GM18498 (cell line): ENCODE measurements around the gene CIPC.

Experiments used
- ATAC-seq: cut with Tn5 transposase; IDR thresholded peaks from one replicate; pipeline ENCODE4 v1.9.1; 2021; ENCODE audit warnings: mild to moderate bottlenecking, moderate library complexity; ENCODE audit not compliant: unreplicated experiment

The CIPC gene, protein sequence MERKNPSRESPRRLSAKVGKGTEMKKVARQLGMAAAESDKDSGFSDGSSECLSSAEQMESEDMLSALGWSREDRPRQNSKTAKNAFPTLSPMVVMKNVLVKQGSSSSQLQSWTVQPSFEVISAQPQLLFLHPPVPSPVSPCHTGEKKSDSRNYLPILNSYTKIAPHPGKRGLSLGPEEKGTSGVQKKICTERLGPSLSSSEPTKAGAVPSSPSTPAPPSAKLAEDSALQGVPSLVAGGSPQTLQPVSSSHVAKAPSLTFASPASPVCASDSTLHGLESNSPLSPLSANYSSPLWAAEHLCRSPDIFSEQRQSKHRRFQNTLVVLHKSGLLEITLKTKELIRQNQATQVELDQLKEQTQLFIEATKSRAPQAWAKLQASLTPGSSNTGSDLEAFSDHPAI

DNA sequence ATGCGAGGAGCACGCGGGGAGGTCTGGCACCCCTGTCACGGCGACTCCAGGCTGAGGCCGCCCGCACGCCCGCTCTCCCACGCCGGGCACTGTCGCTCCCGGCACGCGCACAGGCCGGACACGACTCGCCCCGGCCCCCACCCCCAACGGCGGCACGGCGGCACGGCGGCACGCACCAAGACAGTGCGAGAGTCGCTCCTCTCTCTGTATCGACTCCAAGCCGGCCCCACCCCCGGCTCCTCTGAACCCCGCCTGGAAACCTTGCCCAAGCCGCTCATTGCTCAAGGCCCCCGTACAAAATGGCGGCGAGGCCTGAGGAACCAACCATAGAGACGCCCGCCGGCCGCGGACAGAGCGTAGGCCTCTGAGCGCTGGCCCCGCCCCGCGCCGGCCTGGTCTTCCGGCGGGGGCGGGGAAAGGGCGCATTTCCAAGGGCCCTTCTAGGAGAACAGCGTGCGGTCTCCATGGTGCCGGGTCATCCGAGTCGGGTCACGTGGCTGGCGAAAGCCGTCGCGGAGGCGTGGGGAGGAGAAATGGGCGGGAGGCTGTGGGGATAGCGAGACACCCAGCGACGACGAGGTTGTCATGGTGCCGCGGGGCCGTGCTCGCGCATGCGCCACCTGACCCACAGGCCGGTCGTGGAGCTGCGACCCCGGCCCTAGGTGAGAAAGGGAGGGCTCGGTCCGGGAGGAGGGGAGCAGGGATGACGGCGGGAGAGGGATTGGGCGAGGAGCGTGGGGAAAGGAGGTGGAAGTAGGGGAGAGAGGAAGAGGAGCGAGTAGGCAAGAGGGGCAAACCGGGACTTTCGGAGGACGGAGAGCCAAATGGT, at the start of gene CIPC:
Gene CIPC (plus strand): TSS at position 559 of the 829 bp plus-strand sequence. CDS start 7,451 bp downstream, outside the sequence.
- peak; percentile 90 for ATAC-seq

DNA sequence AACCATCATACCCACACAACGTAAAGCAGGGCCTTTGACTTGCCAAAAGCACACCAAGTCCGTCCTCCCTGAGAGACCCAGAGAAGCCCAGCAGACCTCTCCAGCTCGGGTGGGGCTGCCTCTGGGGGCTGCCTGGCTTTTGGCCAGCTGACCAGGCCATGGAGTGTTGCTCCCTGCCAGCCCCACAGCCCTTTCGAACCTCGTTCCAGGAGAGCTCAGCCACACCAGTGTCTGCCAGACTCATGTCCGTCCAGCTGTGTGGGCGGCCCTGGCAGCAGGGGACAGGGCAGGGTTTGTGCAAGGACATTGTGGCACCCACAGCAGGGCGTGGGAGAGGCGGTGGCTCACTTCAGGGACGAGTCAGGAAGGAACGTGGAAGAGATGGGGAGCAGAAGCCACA, 46.9 kb upstream of the CIPC start:
- ATAC-seq = no peak

DNA sequence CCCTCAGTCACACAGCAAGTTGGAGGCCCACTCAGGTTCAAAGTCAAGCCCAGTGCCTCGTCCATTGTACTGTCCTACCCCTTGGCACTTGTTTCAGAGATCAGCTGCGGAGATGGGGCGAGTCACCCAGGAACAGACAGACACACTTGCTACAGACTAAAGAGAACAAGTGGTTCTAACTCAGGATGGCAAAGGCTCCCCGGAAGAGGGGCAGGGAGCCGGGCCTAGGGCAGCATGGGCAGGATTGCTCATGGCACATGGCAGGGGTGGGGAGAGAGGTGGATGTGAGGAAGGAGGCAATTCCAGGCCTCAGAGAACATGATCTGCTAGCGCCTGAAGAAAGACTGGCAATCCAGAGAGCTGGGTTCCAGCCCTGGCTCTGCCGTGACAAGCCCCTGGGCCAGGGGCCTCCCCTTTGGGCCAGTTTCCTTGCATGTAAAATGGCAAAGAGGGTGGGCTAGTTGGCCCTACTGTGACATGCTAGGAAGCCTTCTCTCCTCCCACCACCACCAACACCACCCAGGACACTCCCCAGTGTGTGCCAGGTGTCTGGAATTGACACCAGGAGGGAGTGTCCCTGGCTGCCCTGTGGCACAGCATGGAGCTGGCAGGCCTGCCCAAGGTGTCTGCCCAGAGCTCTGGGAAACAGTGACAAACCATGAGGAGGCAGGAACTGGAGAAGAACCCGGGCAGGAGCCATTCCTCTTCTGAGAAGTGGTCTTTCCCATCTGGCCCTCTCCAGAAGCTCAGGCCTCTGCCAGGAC, 45.6 kb upstream of the CIPC start:
- ATAC-seq = no peak

DNA sequence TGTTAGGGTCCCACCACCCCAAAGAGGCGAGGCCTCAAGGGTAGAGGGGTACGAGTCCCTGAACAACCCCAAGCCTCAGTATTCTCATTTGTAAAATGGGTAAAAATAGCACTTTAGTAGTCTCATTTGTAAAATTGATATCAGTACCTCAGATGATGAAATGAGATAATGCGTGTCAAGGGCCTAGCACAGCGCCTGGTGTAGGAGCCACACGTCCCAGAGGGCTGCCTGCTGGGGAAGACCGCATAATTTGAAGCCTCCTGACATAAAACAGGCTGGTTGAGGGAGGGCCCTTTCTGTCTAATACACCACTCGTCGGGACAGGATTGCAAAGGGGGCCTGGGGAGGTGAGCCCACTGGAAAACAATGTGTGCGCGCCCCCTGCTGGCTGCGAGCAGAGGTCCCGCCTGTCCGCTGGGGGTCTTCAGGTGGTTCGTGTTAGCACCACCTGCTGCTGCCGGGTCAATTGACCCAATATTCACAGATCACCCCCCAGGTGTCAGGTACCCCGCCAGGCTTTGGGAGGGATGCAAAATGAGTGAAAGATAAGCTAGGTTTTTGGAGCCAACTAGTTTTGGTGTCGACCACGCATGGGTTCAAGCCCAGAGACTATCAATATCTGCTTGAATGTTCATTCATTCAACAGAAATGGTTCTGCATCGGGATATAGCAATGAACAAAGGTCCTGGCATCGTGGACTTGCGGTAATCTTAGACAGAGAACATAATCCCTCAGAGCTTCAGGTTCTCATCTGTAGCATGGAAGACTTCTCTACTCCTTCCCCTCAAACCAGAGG, 44.8 kb upstream of the CIPC start:
- no peak for ATAC-seq

DNA sequence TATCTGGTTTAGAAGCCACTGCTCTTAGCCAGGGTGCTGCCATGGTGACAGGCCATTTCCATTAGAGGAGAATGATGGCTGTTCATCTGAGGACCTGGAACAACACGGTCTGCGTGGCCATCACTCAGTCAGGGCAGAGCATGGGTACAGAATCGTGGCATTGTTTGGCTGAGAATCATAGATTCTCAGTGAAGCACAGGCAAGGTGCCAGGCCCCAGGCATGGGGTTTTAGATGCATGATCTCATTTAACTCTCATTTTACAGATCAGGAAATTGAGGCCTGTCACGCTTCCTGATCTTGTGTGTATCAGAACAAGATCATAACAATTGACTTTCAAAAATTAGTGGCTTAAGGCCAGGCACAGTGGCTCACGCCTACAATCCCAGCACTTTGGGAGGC, 42.8 kb upstream of the CIPC start:
- ATAC-seq = no peak

DNA sequence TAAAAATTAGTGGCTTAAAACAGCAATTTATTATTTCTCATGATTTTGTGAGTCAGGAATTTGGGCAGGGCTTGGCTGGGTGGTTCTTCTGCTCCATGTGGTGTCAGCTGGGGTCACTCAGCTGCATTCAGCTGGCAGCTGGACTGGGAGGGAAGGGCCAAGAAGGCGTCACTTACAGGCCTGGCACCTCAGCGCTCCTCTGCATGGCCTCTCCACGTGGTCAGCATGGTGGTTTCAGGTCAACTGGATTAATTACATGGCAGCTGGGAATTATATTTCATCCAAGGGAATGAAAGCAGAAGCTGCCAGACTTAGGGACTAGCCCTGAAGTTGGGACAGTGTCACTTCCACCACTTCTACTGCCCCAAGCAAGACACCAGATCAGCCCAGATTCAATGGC, 42.1 kb upstream of the CIPC start:
- no peak for ATAC-seq

DNA sequence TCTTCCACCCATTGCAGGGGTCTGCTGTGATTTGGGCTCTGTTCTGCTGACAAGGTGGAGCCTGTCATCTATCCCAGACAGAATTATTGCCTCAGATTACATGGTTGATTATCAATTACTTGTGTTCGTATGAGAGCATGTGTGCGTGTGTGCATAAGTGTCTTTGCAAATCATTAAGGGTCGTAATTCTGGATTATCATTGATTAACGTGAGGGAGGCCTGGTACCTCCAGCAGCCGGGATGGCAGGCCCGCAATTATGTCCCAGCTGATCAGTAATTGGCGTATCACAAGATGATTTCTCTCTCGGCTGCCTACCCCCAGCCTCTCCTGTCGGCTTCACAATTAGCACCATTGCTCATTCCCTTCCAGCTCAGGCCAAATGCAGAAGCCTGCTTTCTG, 39.9 kb upstream of the CIPC start:
- ATAC-seq = no peak

DNA sequence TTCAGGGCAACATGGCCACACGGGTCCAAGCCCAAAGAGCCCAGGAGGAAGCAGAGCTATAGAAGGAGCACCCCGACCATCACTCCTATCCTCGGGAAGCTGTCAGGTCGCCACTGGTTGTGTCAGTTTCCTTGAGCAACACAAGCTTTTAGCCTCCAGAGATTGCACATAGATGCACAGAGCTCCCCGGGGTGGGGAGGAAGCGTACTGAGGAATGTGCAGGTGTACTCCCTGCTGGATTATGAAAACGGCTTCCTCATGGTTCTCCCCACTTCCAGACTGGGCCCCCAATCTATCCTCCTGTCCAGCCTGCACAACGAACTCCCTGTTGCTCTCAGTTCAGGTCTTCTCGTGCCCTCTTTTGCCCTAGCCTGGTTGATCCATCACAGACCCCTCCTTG, 39.3 kb upstream of the CIPC start:
- no peak for ATAC-seq

DNA sequence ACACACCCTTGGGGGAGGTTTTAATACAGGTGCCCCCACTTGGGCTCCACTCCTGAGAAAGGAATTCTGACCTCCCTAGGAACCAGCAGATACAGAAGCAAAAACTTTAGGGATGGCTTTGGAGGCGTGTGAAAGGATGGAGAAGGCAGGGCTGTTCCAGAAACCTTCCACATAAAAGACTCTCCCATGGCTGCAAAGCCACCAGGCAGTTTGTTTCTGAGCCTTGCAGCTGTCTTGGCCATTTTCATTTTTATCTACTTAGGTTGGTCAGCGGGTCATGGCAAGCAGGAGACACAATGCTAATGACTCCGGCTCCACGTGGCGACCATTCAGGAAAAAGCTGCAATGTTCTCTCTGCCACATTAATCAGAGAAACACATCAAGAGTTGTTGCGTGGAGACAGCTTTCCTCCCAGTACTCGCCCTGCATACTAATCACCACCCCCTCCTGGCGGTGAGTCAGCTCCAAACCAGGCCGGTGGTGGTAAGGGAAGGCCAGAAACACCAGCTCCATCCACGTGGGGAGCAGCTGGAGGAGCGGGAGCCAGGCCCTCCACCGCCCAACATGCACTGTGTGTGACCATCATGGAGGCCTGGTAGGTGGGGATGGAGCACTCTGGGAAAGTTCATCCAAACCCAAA, 38.7 kb upstream of the CIPC start:
- ATAC-seq = no peak

DNA sequence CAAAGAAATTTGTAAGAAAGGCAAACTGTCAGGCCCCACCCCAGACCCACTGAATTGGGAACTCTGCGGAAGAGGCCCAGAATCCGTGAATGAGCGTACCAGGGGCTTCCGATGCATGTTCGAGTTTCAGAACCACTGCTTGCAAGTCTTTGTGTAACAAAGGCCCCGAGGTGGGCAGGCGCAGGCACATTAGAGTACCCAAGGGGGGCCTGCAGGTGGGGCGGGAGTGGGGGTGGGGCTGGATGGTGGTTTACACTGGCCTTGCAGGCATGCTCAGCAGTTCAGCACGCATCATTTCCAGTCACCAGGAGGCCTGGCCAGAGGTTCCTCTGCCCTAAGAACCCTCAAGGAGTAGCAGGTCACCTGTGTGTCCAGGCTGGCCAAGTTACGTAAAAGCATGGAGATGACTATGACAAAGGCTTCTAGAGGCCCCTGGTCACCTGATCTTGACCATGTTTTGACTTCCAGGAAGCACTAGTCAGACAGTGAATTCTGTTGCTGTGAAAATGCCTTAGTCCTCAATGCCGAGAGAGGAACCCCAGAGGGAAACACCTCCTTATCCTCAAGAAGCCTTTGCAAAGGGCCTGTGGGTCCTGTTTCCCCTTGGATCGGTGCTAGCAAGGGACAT, 36.3 kb upstream of the CIPC start:
- no peak for ATAC-seq

DNA sequence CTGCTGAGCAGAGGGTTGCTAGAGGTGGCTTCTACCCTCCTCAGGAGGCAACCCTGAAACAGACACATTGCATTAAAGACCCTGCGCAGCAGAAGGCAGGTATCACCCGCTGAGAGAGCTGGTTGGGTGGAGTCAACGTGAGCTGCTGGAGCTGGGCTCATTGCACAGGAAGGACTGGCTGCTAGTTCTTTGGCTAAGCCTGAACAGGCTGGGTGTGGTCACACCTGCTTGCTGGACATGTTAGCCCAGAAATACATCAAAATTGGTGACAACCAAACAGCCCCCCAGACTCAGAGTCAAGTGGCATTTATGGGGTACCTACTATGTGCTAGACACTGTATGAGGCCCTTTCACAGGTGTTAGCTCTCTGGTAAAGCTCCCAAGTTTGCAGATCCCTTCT, 35.8 kb upstream of the CIPC start:
- ATAC-seq = no peak

DNA sequence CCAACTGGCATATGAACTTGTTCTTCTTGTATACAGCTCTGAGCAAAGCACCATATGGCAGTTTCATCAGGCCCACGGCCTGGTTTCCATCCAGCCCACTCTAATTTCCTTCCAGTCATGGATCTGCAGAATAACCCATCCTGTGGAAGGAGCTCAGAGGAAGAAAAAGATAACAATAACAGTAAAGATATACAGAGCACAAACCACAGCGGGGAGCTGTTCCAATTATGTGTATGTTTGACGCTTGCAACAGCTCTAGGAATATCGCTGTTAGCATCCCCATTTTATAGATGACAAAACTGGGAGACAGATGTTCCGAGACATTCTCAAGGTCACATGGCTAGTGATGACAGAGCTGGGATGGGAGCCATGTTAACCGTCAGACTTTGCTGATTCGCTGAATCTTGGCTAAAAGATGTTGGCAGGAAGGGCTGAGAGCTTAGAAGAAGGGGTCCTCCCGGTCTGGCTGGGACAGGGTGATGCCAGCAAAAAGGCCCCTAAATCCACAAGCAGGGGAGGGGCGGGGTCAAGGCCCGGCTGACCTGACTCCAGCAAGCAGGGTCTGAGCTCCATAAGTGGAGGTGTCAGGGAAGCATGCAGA, 34.4 kb upstream of the CIPC start:
- no peak for ATAC-seq

DNA sequence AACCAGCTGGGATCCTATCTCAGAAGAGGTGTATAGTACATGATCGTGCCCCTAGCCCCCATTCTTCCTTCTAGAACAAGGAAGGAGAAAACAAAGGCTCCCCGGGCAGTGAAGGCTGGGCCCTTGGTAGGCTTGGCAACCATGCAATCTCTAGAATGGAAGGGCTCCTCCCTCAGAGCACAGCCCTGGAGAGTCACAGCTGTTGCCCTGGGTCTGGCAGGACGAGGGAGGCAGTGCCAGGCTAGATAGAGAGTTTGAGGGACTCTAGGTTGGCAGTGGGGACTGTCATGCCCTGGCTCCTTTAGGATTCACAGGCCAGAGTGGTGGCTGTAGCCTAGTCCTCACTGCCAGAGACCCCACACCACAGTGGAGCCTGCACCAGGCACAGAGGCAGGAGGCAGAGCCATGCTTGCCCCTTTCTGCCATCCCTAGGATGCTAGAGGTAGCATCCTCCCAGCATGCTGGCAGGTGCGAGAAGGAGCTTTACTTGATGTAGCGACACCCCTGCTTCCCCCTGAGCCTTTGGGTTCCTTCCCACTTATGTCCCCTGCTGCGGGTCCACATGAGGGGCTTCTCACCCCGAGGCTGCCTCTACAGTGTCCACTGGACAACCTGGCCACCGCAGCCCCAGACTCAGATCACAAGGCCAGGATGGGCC, 33.4 kb upstream of the CIPC start:
- no peak for ATAC-seq

DNA sequence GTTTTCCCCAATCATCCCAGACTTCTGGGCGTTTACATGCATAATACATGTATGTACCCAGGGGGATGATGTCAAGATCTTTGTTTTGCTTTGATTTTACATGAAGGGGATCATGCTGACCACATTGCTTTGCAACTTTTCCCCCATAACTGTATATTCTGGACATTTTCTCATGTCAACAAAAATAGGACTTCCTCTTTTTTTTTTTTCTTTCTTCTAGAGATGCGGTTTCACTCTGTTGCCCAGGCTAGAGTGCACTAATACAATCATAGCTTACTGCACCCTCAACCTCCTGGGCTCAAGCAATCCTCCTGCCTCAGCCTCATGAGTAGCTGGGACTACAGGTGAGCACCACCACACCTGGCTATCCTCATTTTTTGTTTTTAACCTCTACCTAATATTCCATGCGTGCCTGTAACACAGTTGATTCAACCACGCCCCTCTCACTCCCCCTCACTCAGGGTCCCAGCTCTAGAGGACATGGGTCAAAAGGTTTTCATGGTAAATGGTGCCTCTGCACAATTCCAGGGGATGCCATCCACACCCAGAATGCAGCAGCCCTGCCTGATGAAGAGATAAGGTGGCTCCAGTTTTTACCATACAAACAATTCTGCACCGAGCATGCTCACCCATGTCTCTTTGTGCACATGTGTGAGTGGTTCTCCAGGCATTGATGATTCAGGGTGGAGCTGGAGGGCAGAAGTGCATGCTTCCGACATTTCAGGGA, 32.0 kb upstream of the CIPC start:
- no peak for ATAC-seq

DNA sequence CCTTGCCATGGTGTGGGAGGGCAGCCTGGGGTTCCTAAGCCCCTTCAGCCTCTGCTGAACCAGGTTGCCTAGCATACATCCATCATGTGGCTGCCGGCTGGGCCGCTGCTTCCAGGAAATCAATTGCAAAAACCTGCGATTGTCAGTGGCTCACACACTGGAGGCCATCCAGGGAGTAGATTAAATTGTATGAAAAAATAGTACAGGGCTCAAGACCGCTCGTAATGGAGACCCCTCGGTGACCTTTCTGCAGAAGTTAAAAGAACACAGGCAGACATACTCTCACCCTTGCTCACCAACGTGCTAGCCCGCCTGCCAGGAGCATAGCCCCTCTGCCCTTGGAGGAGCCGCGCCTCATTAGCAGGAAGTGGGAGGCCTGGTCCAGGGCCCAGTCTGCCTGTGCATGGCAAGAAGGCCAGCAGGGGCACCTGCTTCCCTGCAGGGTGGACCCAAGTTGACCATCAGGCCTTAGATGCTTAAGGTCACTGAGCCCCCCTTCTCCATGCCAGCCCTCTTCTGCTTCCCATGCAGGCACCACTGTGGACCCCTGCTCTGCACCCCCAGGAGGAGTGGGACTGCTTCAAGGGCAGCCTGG, 31.4 kb upstream of the CIPC start:
- no peak for ATAC-seq

DNA sequence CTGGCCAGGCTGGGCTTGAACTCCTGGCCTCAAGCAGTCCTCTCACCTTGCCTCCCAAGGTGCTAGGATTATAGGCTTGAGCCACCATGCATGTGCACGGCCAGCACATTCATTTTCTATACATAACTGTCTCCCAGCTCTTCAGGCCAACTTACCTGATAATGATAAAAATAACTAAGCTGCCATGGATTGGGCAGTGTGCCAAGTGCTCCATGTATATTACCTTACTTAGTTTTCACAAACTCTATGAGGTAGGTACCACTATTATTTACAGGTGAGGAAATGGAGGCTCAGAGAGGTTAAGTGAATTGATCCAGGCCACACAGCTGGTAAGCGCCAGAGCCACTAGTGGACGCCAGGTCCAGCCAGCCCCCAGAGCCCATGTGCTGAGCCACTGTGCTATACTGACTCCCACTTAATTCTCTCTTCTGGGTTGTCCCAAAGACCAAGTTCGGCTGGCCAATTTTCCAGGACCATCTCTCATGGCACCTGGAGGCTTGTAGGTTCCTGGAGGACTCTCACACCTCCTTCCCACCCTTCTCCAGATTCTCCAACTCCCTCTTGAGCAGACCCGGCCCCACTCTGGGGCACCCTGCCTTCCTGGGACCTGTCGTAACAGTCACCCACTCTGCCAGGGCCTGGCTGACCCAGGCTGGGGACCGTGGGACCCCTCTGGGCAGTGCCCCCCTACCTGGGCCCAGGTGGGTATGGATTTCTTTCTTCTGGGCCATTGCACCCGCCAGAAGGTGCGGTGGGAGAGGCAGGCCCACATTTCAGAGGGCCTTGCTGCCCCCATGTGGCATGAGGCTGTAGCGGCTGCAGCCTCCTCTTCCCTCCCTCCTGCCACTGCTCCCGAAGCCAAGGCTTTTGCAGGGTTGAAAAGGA, 30.2 kb upstream of the CIPC start:
- ATAC-seq = peak; percentile 51
